Inflammatory macrophage treated with lipopolysaccharide for 1 hour (primary cell): ENCODE results near the gene CTDSPL.

Experiments used
- DNase-seq, 2 donors: peaks; one replicate each; pipeline ENCODE4 v3.0.0-alpha.2; 2020 to 2022

Gene CTDSPL

GRCh38 chr3:37918627-37919026 is 56.9 kb downstream of the CTDSPL start:
- no peak for DNase-seq

DNA sequence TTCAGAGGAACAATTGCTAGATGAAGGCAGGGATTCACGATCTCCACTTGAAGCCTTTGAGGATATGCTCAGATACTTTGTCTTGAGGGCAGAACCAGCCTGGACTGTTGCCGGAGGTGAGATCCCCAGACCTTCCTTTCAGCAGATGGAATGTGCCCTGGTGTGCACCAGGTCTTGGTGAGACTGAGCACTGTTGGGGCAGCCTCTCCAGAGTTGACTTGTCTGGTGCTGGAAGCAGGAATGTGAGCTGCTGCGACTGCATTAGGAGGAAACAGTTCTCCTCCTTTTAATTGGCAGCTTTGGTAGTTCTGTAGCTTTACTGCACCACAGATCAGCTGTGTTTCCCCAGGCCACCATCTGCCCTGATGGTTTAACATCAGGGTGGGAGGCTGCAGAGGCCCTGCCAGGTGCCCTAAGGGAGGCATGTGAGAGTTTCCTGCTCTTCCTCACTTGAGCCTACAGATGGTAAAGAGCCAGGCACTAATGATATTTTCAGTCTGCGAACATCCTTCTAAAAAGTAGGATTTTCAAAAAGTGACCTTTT is 58.5 kb downstream of the CTDSPL start:
- DNase-seq = no peak

DNA sequence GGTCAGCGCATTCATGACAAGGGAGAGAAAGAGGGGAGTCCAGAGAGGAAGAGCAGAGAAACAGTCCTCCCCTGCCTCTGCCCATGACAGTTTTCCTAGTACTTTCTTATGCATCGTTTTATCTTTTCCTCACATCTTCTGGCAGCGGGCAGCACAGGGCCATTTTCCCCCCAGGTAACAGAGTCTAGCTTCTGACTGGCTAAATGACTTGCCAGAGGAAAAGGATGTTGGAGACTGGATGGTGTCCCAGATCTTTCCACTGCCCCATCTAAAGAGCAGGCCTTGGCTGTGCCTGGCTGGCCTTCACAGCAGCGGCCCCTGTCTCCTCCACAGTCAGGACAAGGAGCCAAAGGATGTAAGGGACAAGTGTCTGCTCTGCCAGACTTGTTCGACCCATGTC is 59.3 kb downstream of the CTDSPL start:
- no peak for DNase-seq

DNA sequence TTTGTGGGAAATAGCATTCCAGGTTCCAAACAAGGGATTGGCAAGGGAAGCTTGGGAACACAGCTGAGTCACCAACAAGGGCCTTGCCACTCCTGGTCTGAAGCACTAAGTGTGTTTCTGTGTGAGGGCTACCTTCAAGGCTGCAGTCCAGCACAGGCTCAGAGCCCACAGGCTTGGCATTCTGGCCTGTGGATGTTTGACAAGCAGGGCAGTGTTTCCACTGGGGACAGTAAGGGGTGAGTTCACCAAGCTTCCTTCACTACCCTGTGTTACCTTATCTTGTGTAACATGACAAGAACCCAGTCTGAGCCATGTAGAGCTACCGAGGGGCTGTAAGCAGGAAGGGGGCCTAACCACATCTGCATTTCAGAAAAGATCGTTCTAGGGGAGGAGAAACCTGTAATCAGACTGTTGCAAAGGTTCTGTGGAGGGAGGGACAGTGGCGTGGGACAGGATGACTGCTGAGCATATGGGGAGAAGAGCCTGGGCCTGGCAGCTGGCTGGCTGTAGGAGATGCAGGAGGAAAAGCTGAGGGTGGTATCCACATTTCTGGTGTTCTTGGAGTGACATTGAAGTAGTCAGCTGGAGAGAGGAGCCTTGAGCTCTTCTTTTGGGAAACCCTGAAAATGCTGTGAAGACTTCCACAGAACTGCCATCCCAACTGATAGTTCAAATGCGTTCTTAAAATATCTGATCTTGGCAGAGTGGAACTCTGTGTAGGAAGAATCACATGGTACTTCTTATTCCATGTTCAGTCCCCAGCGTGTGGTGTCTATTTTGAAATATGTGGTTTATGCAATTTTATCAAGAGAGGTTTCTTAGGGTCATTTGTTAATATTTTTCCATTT is 61.3 kb downstream of the CTDSPL start:
- DNase-seq = peak; percentile 31 to 64

DNA sequence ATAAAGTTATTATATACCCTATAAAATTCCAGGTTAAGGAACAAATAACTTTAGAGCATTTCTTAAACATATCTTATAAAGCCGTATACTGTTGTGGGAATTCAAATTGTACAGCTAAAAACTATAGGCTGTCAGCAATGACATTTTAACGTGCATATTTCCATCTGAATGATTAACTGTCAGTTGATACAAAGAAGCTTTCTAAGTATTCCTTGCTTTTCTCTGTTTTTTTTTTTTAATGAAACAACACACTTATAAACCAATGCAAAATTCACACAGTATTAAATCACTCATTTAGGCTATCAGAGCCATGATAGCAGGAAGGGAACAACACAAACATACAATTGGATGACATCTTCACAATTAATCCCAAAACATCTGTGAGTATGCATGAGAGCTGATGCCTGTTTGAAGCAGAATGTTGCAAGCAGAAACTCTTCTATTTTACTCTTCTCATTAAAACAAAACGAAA is 61.9 kb downstream of the CTDSPL start:
- DNase-seq = no peak

DNA sequence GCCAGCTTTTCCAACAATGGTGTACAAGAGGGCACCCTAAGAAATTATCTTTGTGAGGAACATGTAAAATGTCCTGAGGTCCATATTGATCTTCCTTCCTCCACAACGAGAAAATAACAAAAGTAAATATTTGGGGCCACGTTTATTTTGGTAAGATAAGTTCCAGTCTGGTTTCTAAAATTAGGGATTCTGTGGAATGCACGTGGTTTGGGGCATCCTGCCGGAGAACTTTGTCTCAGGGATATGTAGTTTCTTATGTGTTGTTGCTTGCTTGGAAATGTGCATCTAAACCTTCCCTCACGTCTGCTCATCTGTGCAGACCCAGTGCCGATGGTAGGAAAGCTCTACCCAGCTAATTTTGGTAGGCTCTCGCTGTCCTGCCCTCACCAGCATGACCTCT is 62.8 kb downstream of the CTDSPL start:
- DNase-seq = no peak

DNA sequence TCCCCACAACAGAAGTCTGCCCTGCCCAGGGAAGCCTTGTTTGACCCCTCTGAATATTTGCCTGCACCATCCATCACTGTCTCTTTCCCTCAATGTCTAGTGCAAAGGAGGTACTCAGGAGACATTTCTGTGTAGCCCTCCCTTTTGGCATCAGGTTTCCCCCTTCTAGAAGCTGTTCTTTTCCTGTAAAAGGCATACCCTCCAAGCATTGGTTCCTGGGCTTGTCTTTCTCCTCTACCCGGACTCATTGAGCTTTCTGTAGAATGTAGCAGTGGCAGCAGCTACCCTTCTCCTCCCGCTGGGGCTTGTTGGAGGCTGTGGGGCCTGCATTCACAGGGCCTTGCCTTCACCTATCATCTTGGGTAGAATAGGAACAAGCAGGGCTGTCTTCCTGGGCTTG is 63.5 kb downstream of the CTDSPL start:
- no peak for DNase-seq

DNA sequence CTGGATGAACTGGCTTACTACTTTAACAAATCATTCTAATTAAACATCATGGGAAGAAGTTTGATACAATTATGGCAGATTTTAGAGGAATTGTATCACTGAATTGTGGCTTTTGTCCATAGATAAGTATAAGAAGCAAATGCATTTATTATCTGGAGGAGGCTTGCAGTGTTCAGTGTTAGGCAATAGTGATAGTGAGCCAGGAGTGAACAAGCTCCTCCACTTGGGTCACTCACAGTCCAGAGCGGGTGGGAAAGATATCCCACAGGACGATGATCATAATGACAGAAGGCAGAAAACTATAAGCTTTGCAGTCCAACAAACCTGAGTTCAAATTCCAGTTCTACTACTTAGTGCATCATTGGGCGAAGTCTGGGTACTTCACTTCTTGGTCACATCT is 64.9 kb downstream of the CTDSPL start:
- no peak for DNase-seq

GRCh38 chr3:37930495-37930894 is 68.8 kb downstream of the CTDSPL start:
- DNase-seq = no peak

GRCh38 chr3:37932505-37932904 is 70.8 kb downstream of the CTDSPL start:
- DNase-seq = no peak

GRCh38 chr3:37934631-37935289 is 73.1 kb downstream of the CTDSPL start:
- no peak for DNase-seq

DNA sequence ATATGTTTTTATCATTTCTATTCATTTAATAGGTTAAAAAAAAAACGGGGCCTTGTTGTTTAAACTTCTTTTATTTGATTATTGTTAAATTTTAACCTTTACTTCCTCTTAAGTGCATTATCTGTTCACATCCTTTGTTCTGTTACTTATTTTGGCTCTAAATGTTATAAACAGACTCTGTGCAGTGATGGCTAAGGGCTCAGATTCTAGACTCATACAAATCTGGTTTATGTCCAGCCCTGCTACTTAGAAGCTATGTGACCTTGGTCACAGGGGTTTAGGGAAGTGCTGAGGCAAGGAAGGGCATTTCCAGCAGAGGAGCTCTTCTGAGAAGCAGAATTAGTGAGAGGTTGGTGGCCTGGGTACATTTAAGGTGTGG is 73.6 kb downstream of the CTDSPL start:
- DNase-seq = peak in 1 of 2 donors; percentile 40

DNA sequence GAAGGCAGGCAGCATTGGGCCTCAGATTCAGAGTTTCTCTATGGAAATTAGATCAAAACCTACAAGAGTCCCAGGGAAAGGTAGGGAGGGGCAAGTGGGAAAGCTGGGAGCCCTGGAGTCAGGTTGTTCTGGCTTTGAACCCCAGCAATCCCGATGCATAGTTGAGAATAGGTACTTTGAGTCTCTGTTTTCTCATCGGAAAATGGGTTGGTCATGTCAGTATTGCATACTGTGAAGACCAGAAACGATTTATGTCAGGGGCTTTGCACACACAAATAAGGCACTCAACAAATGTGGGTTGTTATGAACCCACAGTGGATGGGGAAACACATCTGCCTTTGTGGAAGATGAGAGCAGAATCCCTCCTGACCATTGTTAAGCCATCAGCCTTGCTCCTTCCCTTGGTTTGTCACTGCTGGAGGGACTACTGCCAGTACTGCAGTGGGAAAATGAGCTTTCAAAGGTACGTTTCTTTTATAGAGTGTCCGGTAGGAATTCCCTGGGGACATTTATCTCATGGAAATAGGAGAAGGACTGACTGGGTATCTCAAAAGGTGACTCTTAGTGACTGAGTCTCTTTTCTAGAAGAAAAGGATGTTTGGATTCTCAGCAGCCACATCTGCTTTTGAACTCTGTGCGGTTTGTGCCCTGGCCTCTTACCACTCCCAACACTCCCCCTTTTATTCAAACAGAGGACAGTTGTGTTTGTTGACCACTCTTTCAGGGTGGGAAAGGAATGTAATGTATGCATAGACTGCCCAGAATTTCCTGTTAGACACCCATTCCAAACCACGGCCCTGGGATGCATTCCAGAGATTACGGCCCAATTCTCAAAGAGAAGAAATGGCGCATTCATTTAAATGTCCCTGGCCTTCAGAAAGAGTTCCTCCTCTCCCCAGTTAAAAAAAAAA is 74.3 kb downstream of the CTDSPL start:
- DNase-seq = no peak

- DNase-seq = no peak
These were observed 75.5 kb downstream of the CTDSPL start for GRCh38 chr3:37937156-37937555.

DNA sequence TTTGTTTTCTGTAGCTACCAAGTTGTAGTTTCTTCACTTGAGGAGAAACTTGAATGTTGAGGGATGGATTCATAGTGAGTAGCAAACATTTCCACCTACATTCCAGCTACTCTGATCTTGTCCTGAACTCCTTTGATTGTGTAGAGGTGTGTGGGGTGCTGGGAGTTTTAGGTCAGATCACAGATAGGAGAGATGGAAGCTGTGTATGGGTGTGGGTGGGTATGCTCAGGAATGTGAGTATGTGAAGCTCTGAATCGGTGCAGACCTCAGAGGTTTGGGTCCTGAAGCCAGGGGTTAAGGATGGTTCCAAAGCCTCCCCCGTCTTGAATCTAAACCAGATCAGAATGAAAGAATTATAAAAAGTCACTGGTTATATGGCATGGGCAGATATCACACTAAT is 76.3 kb downstream of the CTDSPL start:
- no peak for DNase-seq

DNA sequence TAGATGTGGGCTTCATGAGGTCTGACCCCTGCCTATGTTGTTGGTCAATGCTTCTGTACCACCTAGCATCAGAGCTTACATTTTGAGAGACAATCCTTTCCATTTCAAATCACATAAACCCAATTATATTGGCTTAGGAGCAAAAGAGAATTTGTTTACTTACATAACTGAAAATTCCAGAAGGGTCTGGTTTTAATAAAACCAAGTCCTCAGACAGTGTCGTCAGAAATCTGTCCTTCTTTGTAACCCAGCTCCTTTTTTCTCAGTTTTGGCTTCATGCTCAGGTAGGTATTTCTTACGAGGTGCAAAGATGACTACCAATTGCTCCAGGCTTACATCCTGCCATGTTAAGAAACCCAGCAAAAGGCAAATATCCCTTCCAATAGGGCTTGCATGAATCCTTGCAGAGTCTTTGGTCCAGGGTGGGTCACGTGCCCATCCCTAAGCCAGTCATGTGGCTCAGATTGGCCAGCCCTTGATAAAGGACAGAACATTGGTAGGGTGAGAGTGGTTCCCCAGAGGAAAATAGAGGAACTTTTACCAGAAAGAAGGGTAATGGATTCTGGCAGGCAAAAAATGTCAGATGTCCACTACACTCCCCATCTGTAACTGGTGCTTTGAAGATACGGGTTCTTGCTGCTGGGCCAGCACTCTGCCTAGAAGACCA is 78.7 kb downstream of the CTDSPL start:
- DNase-seq = no peak

DNA sequence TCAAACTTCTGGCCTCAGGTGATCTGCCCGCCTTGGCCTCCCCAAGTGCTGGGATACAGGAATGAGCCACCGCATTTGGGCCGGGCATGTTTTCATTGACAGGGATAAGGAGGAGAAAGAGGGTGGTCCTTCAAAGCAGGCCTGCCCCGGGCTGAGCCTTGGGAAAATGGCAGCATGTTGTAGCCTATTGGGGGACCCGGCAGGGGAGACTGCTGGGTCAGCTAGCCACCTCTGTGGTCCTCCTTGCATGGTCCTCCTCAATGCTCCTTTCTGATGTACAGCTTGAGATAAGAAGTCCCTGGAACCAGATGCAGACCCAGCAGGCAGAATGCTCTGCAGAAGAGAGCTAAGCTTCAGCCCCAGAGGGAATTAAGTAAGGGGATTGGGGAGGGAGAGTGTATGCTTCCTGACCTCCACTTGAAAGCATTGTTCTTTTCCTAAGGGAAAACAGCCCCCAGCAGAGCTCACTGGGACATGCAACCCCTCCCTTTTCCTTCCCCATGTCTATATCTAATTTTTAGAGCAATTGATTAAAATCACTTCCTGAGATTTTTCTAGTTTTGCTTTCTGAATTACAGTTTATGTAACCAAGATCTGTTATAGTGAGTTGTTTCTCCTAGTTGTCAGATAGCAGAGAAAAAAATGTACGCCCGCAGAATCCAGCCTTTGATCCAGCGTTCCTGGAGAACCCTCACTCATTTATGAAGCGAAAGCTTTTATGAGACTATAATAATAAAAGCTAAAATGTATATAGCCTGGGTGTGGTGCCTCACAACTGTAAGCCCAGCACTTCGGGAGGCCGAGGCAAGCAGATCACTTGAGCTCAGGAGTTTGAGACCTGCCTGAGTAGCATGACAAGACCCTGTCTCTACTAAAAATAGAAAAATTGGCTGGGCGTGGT is 80.2 kb downstream of the CTDSPL start:
- DNase-seq = no peak

- DNase-seq = no peak
These were observed 81.0 kb downstream of the CTDSPL start for GRCh38 chr3:37942646-37943045.

DNA sequence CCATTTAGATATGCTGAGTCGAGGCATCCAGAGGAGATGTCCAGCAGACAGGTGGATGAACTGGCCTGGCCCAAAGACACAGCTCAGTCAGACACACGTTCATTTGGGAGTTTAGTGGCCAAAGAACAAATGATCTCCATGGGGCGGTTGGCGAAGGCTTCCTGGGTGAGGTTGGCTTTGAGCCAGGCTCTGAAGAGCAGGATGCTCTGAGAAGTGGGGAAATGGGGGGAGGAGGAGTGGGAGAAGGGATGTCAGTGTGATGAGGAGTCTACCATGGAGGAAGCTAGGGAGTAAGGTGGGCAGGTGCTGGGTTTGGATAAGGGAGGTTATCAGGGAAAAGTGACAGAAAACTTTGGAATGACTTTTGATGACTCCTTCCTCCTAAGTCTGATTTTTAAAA is 81.4 kb downstream of the CTDSPL start:
- DNase-seq = no peak

- DNase-seq = no peak
These were observed 82.1 kb downstream of the CTDSPL start for GRCh38 chr3:37943631-37944314.

GRCh38 chr3:37944391-37944842 is 82.7 kb downstream of the CTDSPL start:
- DNase-seq = peak; percentile 35 to 54
